PC-3 (cell line): Measurements from ENCODE around the gene NPW. TPM values are rescaled to one million over a fixed set of nuclear protein-coding genes. Genes with fewer than 3 reads are reported as not detected.

Experiments
- ATAC-seq: fragments of 200-7000 bp; cut with Tn5 transposase; 2 replicates; pipeline ENCODE4 v1.9.1; 2020; ENCODE audit warnings: mild to moderate bottlenecking, moderate library complexity
- BruUV-seq: library from RNA; stranded (reverse); fragments of 400-500 nt; replicated peaks from 2 replicates; lab custom pipeline; 2021; lab: Mats Ljungman, UMichigan
- CTCF ChIA-PET: fragments of 300-600 bp; sonication (Branson Sonifier 250); formaldehyde crosslinking; loops from one replicate; lab custom pipeline; 2022; ENCODE audit warnings: antibody characterized with exemption; lab: Charles Lee
- POLR2A ChIA-PET: fragments of 300-600 bp; sonication (Branson Sonifier 250); formaldehyde crosslinking; loops from one replicate; lab custom pipeline; 2022; ENCODE audit warnings: antibody characterized with exemption; ENCODE audit not compliant: unreplicated experiment; lab: Charles Lee
- DNase-seq: peaks from one replicate; pipeline ENCODE4 v3.0.0-alpha.2; 2015
- H2AFZ ChIP-seq: fragments of 300-600 bp; sonication (generic); 2 replicates; pipeline ENCODE4 v1.6.0; 2016; ENCODE audit warnings: antibody characterized with exemption, low read length
- H3F3A ChIP-seq: fragments of 300-600 bp; sonication (generic); one replicate; pipeline ENCODE4 v1.6.0; 2017; ENCODE audit warnings: antibody characterized with exemption, low read length, control low read depth, mild to moderate bottlenecking; ENCODE audit not compliant: unreplicated experiment
- H3K27ac ChIP-seq: fragments of 300-600 bp; sonication (generic); 2 replicates; pipeline ENCODE4 v1.5.1; 2016; ENCODE audit warnings: mild to moderate bottlenecking, low read length
- H3K27me3 ChIP-seq: fragments of 300-600 bp; sonication (generic); 2 replicates; pipeline ENCODE4 v1.6.1; 2016; ENCODE audit warnings: low read length, mixed read lengths
- H3K36me3 ChIP-seq: fragments of 300-600 bp; sonication (generic); 2 replicates; pipeline ENCODE4 v1.6.1; 2016; ENCODE audit warnings: low read depth, mixed run types, low read length, mixed read lengths
- H3K4me1 ChIP-seq: fragments of 300-600 bp; sonication (generic); 2 replicates; pipeline ENCODE4 v1.5.1; 2016; ENCODE audit warnings: low read length; ENCODE audit not compliant: insufficient read depth
- H3K4me2 ChIP-seq: fragments of 300-600 bp; sonication (generic); 2 replicates; pipeline ENCODE4 v1.6.0; 2016; ENCODE audit warnings: low read length
- H3K4me3 ChIP-seq: fragments of 300-600 bp; sonication (generic); 2 replicates; pipeline ENCODE4 v1.5.1; 2016; ENCODE audit warnings: mild to moderate bottlenecking, low read length, mixed read lengths
- H3K79me2 ChIP-seq: fragments of 300-600 bp; sonication (generic); 2 replicates; pipeline ENCODE4 v1.6.1; 2017; ENCODE audit warnings: low read length, mixed read lengths
- H3K9ac ChIP-seq: fragments of 300-600 bp; sonication (generic); 2 replicates; pipeline ENCODE4 v1.6.0; 2016; ENCODE audit warnings: mild to moderate bottlenecking, low read length
- H3K9me2 ChIP-seq: fragments of 300-600 bp; sonication (generic); replicated peaks from 2 replicates; pipeline ENCODE4 v1.6.1; 2016; ENCODE audit warnings: mixed run types, low read length, mixed read lengths
- H3K9me3 ChIP-seq: fragments of 300-600 bp; sonication (generic); 2 replicates; pipeline ENCODE4 v1.6.1; 2016; ENCODE audit warnings: low read length, mixed read lengths
- H4K20me1 ChIP-seq: fragments of 300-600 bp; sonication (generic); 2 replicates; pipeline ENCODE4 v1.6.1; 2016; ENCODE audit warnings: low read length, mixed read lengths
- CTCF ChIP-seq: fragments of 300-600 bp; sonication (generic); conservative IDR thresholded peaks from 2 replicates; pipeline ENCODE4 v1.5.1; 2017; ENCODE audit warnings: antibody characterized with exemption, low read depth, mild to moderate bottlenecking, low read length
- EZH2 ChIP-seq: fragments of 300-600 bp; sonication (generic); IDR thresholded peaks from one replicate; pipeline ENCODE4 v1.6.1; 2017; ENCODE audit warnings: antibody characterized with exemption, mild to moderate bottlenecking, low read length; ENCODE audit not compliant: unreplicated experiment
- EZH2phosphoT487 ChIP-seq: fragments of 300-600 bp; sonication (generic); IDR thresholded peaks from 2 replicates; pipeline ENCODE4 v1.6.1; 2018; ENCODE audit warnings: mild to moderate bottlenecking, antibody characterized with exemption, low read length, borderline replicate concordance
- intact Hi-C: fragments of 100-400 bp; cut with micrococcal nuclease; formaldehyde crosslinking; loops from 2 replicates; pipeline ENCODE4 v1.9.0; 2023
- total RNA-seq: library from RNA; depleted of rRNA; stranded (reverse); fragments of >200 nt; gene quantifications from 2 replicates; pipeline ENCODE4 v1.2.3, GENCODE V29; 2014; rRNA removed

NPW gene
- total RNA-seq, 1 experiment from 2014 or later: 3.8 TPM

- TF ChIP-seq CTCF: no peak
- TF ChIP-seq EZH2: no peak
- TF ChIP-seq EZH2phosphoT487: no peak
- intact Hi-C loops: no loop called here
- H3K9me3 ChIP-seq: no peaks in the 10 kb centered on the region
- H3K36me3 ChIP-seq: peaks cover 5% of the 10 kb centered on the region
- no TSS peak for BruUV-seq
- no peaks in the 10 kb centered on the region for H3F3A ChIP-seq
- H4K20me1 ChIP-seq: no peaks in the 10 kb centered on the region
- no peak overlapping the region for H3K4me3 ChIP-seq
- ChIA-PET CTCF (no interaction called here), POLR2A (no interaction called here)
- no peak overlapping the region for H3K9ac ChIP-seq
- H3K9me2 ChIP-seq: no peaks in the 10 kb centered on the region
- ATAC-seq (no peak), DNase-seq (no peak)
- H3K27me3 ChIP-seq: no peaks in the 10 kb centered on the region
- H3K27ac ChIP-seq: no peak overlapping the region
- H3K79me2 ChIP-seq: no peaks in the 10 kb centered on the region
- no peak overlapping the region for H3K4me2 ChIP-seq
- no peaks in the 10 kb centered on the region for H3K4me1 ChIP-seq
- H2AFZ ChIP-seq: no peak overlapping the region
Observed at GRCh38 chr16:2064368-2064945, 44.9 kb downstream of the NPW start.

- no TSS peak for BruUV-seq
- CTCF ChIA-PET: no interaction called here
- peaks cover 5% of the 10 kb centered on the region for H3K36me3 ChIP-seq
Observed at GRCh38 chr16:2066139-2066538, 46.6 kb downstream of the NPW start.

More at GRCh38 chr16:2066139-2066538, 46.6 kb downstream of the NPW start:
- Histone ChIP-seq H3K4me3 (no peak overlapping the region), H3K9me2 (no peaks in the 10 kb centered on the region), H3K9ac (no peak overlapping the region), H2AFZ (no peak overlapping the region), H4K20me1 (no peaks in the 10 kb centered on the region), H3K4me2 (no peak overlapping the region), H3K27me3 (no peaks in the 10 kb centered on the region), H3K27ac (no peak overlapping the region), H3F3A (no peaks in the 10 kb centered on the region), H3K79me2 (no peaks in the 10 kb centered on the region), H3K9me3 (no peaks in the 10 kb centered on the region), H3K4me1 (no peaks in the 10 kb centered on the region)
- intact Hi-C loops: no loop called here
- DNase-seq (no peak), ATAC-seq (no peak)
- POLR2A ChIA-PET: no interaction called here
- TF ChIP-seq EZH2phosphoT487 (no peak), EZH2 (no peak), CTCF (no peak)

Other genes with a start within 250 kb of the NPW start
- 66.9 and 70.3 TPM in 2 replicates for gene NME3, start 248.2 kb upstream of the NPW start, total RNA-seq
- gene EME2, start 247.0 kb upstream of the NPW start, total RNA-seq: 11.3 and 12.5 TPM in 2 replicates
- gene MRPS34, start 246.7 kb upstream of the NPW start, total RNA-seq: 248 and 258 TPM in 2 replicates
- gene SPSB3, start 237.2 kb upstream of the NPW start, total RNA-seq: 27.4 and 30.4 TPM in 2 replicates
- 95.1 and 128 TPM in 2 replicates for gene NUBP2, start 236.8 kb upstream of the NPW start, total RNA-seq
- gene IGFALS, start 226.1 kb upstream of the NPW start, total RNA-seq: not detected in 2 replicates
- gene HAGH, start 193.0 kb upstream of the NPW start, total RNA-seq: 96.9 and 99.5 TPM in 2 replicates
- 37.5 and 47.5 TPM in 2 replicates for gene FAHD1, start 192.6 kb upstream of the NPW start, total RNA-seq
- gene MEIOB, start 147.6 kb upstream of the NPW start, total RNA-seq: not detected in 2 replicates
- not detected in 2 replicates for gene HS3ST6, start 101.4 kb upstream of the NPW start, total RNA-seq
- 24.6 and 25.7 TPM in 2 replicates for gene MSRB1, start 76.6 kb upstream of the NPW start, total RNA-seq
- gene RPL3L, start 65.1 kb upstream of the NPW start, total RNA-seq: 1.5 TPM in 1 of 2 replicates, not detected in the other
- gene NDUFB10, start 60.2 kb upstream of the NPW start, total RNA-seq: 407 and 530 TPM in 2 replicates
- 2,234 and 2,721 TPM in 2 replicates for gene RPS2, start 55.0 kb upstream of the NPW start, total RNA-seq
- not detected in 2 replicates for gene RNF151, start 52.9 kb upstream of the NPW start, total RNA-seq
- gene TBL3, start 47.7 kb upstream of the NPW start, total RNA-seq: 71.5 and 111 TPM in 2 replicates
- 2.4 and 3.4 TPM in 2 replicates for gene NOXO1, start 38.3 kb upstream of the NPW start, total RNA-seq
- 66.8 and 77.2 TPM in 2 replicates for gene GFER, start 35.6 kb upstream of the NPW start, total RNA-seq
- gene SYNGR3, start 29.8 kb upstream of the NPW start, total RNA-seq: 1.5 and 2.8 TPM in 2 replicates
- 44.4 and 60.1 TPM in 2 replicates for gene ZNF598, start 10.0 kb upstream of the NPW start, total RNA-seq
- 145 and 160 TPM in 2 replicates for gene NHERF2, start 7.1 kb downstream of the NPW start, total RNA-seq
- gene NTHL1, start 28.0 kb downstream of the NPW start, total RNA-seq: 87.1 and 90.1 TPM in 2 replicates
- 59.3 and 64.4 TPM in 2 replicates for gene TSC2, start 28.2 kb downstream of the NPW start, total RNA-seq
- gene PKD1, start 116.1 kb downstream of the NPW start, total RNA-seq: 58.9 and 77.3 TPM in 2 replicates
- 4.6 and 5.6 TPM in 2 replicates for gene RAB26, start 128.8 kb downstream of the NPW start, total RNA-seq
- 44.9 and 50.7 TPM in 2 replicates for gene TRAF7, start 136.0 kb downstream of the NPW start, total RNA-seq
- 1.6 and 1.7 TPM in 2 replicates for gene CASKIN1, start 176.8 kb downstream of the NPW start, total RNA-seq
- gene MLST8, start 185.7 kb downstream of the NPW start, total RNA-seq: 63.3 and 73.6 TPM in 2 replicates
- gene BRICD5, start 191.1 kb downstream of the NPW start, total RNA-seq: 2.1 and 4.8 TPM in 2 replicates
- gene PGP, start 195.1 kb downstream of the NPW start, total RNA-seq: 46.0 and 58.1 TPM in 2 replicates
- gene E4F1, start 203.8 kb downstream of the NPW start, total RNA-seq: 49.0 and 57.7 TPM in 2 replicates
- 1.6 and 2.7 TPM in 2 replicates for gene DNASE1L2, start 216.7 kb downstream of the NPW start, total RNA-seq
- 71.7 and 90.5 TPM in 2 replicates for gene ECI1, start 231.8 kb downstream of the NPW start, total RNA-seq
- 131 and 154 TPM in 2 replicates for gene RNPS1, start 248.3 kb downstream of the NPW start, total RNA-seq